Measurements from ENCODE around the gene IQSEC3.
"Not testable (repeated sequence)": the region's sequence is repeated elsewhere in the genome, so short reads cannot be mapped to it uniquely, and the experiment has no call there.

The IQSEC3 gene

GRCh38 chr12:214003-214741 is 147.6 kb downstream of the IQSEC3 start, which contains the start of gene SLC6A12:
SLC6A12 (minus strand) TSS chr12:214157; CDS start chr12:209986, 4,171 bp downstream.
- DNase-seq (ENCODE audit: low read depth in 2 of 2): no peak

DNA sequence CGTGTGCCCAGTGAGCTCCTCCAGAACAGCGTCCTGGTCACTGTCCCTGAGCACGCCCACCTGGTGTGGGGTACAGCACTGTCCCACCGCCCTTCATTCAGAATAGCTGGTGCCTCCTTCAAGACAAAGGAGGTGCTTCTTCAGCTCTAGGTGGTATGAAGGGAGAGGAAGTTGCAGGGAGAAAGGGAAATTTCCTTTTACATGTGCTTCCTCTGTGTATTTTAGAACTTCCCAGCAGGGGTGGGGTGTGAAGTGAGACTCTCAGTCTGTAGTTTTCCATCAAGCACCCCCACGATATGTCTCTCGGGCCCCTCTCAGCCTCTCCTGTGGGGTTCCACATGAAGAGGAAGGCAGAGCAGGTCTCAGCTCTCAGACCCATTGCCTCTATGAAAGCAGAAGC is 148.5 kb downstream of the IQSEC3 start:
- no peak for DNase-seq (ENCODE audit: low read depth in 2 of 2)

DNA sequence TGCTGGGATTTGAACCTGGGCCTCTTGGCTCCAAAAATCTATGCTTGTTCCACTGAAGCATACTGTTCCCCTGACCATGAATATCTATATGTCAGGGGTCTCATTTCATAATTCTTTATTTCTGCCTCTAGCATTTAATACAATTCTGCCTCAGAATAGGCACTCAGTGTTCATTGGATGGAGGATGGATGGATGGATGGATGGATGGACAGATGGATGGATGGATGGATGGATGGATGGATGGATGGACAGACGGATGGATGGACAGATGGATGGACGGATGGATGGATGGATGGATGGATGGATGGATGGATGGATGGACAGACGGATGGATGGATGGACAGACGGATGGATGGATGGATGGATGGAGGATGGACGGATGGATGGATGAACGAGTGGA is 150.5 kb downstream of the IQSEC3 start:
- not testable (repeated sequence) for DNase-seq (ENCODE audit: low read depth in 2 of 2)

GRCh38 chr12:218221-218620 is 151.7 kb downstream of the IQSEC3 start:
- no peak for DNase-seq (ENCODE audit: low read depth in 2 of 2)

- no peak for DNase-seq (ENCODE audit: low read depth in 2 of 2)
Measured at GRCh38 chr12:218728-219590, 152.4 kb downstream of the IQSEC3 start.

- DNase-seq (ENCODE audit: low read depth in 2 of 2): peak; percentile 14 to 56
Measured at GRCh38 chr12:219891-220352, 153.4 kb downstream of the IQSEC3 start.

DNA sequence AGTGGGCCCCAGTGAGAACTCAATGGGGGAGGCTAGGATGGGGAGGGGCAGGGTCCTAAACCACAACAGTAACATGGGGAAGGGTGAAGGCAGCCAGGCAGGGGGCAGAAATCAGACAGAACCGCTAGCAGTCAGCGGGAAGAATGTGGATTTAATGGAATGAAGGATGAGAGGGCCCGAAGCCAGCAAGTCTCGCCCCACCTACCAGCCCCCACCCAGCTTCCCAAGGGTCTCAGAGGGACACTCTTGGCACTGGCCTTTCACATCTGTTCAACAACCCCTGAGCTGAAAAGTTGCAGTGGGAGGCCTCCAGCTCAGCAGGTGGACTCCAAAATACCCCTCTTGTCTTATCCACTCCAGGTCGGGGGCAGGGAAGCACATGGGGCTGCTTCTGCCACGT is 153.9 kb downstream of the IQSEC3 start:
- no peak for DNase-seq (ENCODE audit: low read depth in 2 of 2)

GRCh38 chr12:220946-221550 is 154.5 kb downstream of the IQSEC3 start:
- no peak for DNase-seq (ENCODE audit: low read depth in 2 of 2)

DNA sequence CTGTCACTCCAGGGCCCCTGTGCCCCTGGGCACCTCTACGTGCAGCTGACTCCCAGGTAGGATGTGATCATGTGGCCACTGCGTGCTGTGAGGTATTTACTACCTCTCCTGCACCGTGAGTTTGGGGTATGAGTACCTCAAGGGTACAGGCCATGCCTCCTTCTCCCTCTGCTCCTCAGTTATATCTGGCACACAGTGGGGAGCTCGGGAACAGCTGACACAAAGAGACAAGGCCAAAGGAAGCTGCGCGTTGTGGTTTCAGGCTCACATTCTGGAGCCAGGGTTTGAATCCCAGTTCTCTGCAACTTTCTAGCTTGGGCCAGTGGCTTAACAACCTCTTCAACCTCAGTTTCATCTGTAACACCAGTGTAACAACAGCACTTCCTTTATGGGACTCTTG is 155.2 kb downstream of the IQSEC3 start:
- DNase-seq (ENCODE audit: low read depth in 2 of 2): no peak

DNA sequence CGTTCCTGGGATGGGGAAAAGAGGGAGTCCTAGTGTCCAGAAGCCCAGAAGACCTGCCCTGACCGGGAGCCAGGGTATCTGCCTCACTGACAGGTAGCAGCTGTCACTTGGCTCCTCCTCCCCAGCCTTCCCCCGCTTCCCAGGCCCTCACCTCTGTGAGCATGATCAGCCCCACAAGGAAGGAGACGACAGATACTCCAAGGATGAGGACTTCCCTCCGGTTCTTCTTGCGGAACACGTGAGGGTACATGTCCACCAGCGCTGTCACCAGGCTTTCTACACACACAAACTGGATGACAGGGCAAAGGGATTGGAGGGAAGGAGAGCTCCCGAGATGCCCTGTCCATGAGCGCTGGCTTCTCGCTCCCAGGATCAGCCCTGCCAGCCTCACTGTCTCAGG is 157.3 kb downstream of the IQSEC3 start:
- no peak for DNase-seq (ENCODE audit: low read depth in 2 of 2)

DNA sequence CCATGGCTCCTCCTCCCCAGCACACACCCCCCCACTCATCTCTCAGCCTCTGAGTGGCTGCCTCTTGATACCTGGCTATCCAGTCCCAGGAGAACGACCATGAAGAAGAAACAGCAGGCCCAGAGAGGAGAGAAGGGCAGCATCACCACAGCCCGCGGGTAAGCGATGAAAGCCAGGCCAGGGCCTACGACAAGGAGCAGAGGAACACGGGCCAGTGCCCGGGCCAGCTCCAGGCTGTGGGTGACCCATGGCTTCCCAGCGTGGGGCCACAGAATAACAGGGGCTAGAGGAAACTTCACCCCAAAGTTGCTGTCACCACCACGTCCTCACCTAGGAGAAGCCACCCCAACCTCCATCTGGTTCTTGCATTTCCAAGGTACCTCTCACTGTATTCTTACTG is 157.8 kb downstream of the IQSEC3 start:
- no peak for DNase-seq (ENCODE audit: low read depth in 2 of 2)

DNA sequence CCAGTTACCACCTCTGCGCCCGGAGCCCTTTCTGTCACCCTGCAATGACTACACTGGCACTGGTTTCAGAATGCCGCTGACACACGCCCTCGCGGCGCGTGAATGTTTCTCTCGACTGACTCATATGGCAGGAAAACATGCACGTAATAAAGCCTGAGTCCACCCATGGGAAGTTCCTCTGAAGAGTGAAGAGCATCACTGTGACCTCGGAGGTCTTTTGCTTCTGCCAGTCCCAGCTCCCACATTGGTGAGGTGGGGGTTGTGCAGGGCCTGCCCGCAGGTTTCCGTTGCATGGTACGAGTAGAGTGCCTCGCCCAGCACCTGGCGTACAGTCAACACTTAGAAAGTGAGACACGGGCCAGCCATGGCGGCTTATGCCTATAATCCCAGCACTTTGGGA is 158.4 kb downstream of the IQSEC3 start:
- DNase-seq (ENCODE audit: low read depth in 2 of 2): no peak

- DNase-seq (ENCODE audit: low read depth in 2 of 2): no peak
Measured at GRCh38 chr12:226401-226800, 159.8 kb downstream of the IQSEC3 start.

GRCh38 chr12:227286-227915 is 160.8 kb downstream of the IQSEC3 start:
- DNase-seq (ENCODE audit: low read depth in 2 of 2): no peak
